ENCODE results near the gene CARD9. TPM values are rescaled to one million over a fixed set of nuclear protein-coding genes. Genes with fewer than 3 reads are reported as not detected.

The CARD9 gene, protein sequence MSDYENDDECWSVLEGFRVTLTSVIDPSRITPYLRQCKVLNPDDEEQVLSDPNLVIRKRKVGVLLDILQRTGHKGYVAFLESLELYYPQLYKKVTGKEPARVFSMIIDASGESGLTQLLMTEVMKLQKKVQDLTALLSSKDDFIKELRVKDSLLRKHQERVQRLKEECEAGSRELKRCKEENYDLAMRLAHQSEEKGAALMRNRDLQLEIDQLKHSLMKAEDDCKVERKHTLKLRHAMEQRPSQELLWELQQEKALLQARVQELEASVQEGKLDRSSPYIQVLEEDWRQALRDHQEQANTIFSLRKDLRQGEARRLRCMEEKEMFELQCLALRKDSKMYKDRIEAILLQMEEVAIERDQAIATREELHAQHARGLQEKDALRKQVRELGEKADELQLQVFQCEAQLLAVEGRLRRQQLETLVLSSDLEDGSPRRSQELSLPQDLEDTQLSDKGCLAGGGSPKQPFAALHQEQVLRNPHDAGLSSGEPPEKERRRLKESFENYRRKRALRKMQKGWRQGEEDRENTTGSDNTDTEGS
- total RNA-seq (2014; rRNA removed), result 0.52 and 1.1 TPM in 2 replicates
- percentile 25 among the genes with signal in this experiment for Bru-seq, nascent RNA
- BruChase-seq, experiment 1, labeled RNA remaining after a 6-hour chase, result percentile 55 among the genes with signal in this experiment
- BruChase-seq, experiment 2, labeled RNA remaining after a 2-hour chase, result percentile 40 among the genes with signal in this experiment
- long read RNA-seq, partial matches to known transcripts, result 2 of 6 reads
- long read RNA-seq, other reads (novel, unspliced or antisense), result 4 of 6 reads

DNA sequence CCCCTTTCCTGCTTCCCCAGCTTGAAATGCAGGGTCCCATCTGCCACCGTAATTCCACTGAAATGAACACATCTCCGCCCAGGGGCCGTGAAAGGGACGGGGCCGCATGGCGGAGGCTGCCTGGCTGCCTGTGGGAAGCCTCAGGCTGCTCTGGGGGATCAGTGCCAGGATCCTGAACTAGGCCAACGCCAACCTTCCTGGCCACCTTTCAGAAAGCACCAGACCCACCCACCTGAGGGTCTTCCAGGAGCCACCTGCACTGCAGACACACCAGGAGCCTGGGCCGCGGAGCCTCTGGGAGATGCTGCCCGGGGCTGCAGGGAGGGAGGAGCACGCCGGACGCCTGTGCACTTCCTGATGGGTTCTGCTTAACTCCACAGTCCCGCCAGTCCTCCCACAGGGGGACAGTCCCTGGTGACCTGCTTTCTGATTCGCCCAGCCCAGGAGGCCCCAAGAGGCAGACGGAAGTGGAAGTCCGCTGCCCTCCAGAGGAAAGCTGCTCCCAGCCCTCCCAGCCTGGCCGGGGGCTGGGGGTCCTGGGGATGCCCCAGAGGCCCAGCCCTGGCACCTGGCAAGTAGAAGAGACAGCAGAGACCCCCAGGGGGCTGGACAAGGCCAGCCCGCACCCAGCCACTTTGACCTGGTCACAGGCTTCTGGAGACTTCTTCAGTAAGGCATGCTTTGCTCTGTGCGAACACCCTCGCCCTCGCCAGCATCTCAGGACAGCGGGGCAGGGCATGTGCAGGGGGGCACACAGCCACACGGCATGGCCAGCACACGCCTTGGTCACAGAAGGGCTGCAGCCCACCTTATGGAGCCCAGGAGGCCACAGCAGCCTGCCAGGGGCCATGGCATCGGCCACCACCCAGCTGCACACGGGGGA lies at the start of gene CARD9:
CARD9 (minus strand) TSS at position 370 of the 883 bp plus-strand sequence. CDS start 1,591 bp downstream, outside the sequence.
- Histone ChIP-seq H3K9ac (ENCODE audit: low read length) (no peak within 1 kb of the TSS), H3K9me2 (replicated peaks; ENCODE audit: low read length) (no peaks in the 10 kb centered on the region), H3K4me3 (ENCODE audit: low read length) (no peak within 1 kb of the TSS), H4K20me1 (ENCODE audit: low read length) (no peaks in the 10 kb centered on the region), H3K9me3 (ENCODE audit: low read length) (no peaks in the 10 kb centered on the region), H3K79me2 (ENCODE audit: low read length) (no peaks in the 10 kb centered on the region), H3K27ac (ENCODE audit: low read length) (no peak within 1 kb of the TSS), H3K4me1 (ENCODE audit: insufficient read depth, low read length) (no peaks in the 10 kb centered on the region), H2AFZ (ENCODE audit: low read length) (no peak within 1 kb of the TSS), H3K36me3 (ENCODE audit: low read depth, low read length) (no peaks in the 10 kb centered on the region), H3K4me2 (ENCODE audit: low read length) (no peak within 1 kb of the TSS), H3K27me3 (ENCODE audit: low read length) (no peaks in the 10 kb centered on the region), H3F3A (ENCODE audit: low read length, unreplicated experiment) (no peaks in the 10 kb centered on the region)
- ATAC-seq (no peak), DNase-seq (no peak)
- BruUV-seq (replicated peaks), result no TSS peak
- TF ChIP-seq, protein P1, sequence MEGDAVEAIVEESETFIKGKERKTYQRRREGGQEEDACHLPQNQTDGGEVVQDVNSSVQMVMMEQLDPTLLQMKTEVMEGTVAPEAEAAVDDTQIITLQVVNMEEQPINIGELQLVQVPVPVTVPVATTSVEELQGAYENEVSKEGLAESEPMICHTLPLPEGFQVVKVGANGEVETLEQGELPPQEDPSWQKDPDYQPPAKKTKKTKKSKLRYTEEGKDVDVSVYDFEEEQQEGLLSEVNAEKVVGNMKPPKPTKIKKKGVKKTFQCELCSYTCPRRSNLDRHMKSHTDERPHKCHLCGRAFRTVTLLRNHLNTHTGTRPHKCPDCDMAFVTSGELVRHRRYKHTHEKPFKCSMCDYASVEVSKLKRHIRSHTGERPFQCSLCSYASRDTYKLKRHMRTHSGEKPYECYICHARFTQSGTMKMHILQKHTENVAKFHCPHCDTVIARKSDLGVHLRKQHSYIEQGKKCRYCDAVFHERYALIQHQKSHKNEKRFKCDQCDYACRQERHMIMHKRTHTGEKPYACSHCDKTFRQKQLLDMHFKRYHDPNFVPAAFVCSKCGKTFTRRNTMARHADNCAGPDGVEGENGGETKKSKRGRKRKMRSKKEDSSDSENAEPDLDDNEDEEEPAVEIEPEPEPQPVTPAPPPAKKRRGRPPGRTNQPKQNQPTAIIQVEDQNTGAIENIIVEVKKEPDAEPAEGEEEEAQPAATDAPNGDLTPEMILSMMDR (conservative IDR thresholded peaks at IDR 0.05; ENCODE audit: low read depth, low read length), result no peak
- no peak for TF ChIP-seq EZH2phosphoT487 (IDR thresholded peaks at IDR 0.05; ENCODE audit: borderline replicate concordance, low read length)
- no peak for TF ChIP-seq EZH2 (IDR thresholded peaks at IDR 0.05; ENCODE audit: low read length, unreplicated experiment)
- intact Hi-C loops (cut with micrococcal nuclease), result no loop called here
- POLR2A ChIA-PET (ENCODE audit: unreplicated experiment), result no interaction called here
- CTCF ChIA-PET, result no interaction called here

DNA sequence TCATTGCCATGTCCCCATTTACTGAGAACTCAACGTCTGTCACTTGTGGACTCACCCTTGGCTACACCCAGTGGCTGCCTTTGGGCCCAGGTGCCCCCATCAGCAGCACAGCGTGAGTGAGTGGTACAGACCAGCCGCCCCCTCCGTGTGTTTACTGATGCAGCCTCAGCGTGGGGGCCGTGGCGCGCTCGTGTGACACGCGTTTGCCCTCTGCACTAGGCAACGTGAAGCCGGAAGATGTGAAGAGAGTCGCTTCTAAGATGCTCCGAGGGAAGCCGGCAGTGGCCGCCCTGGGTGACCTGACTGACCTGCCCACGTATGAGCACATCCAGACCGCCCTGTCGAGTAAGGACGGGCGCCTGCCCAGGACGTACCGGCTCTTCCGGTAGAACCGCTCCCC lies 49.4 kb upstream of the CARD9 start:
- no peaks in the 10 kb centered on the region for H3K4me1 ChIP-seq (ENCODE audit: insufficient read depth, low read length)
- ChIA-PET CTCF (no interaction called here), POLR2A (ENCODE audit: unreplicated experiment) (no interaction called here)
- intact Hi-C loops (cut with micrococcal nuclease), result no loop called here
- no peak overlapping the region for H3K27ac ChIP-seq (ENCODE audit: low read length)
- H3K9me3 ChIP-seq (ENCODE audit: low read length), result no peaks in the 10 kb centered on the region
- no peak for TF ChIP-seq EZH2phosphoT487 (IDR thresholded peaks at IDR 0.05; ENCODE audit: borderline replicate concordance, low read length)
- ATAC-seq (no peak), DNase-seq (no peak)
- no peaks in the 10 kb centered on the region for H3K79me2 ChIP-seq (ENCODE audit: low read length)
- no peaks in the 10 kb centered on the region for H3F3A ChIP-seq (ENCODE audit: low read length, unreplicated experiment)
- H3K4me2 ChIP-seq (ENCODE audit: low read length), result no peak overlapping the region
- H4K20me1 ChIP-seq (ENCODE audit: low read length), result no peaks in the 10 kb centered on the region
- no peaks in the 10 kb centered on the region for H3K9me2 ChIP-seq (replicated peaks; ENCODE audit: low read length)
- H3K4me3 ChIP-seq (ENCODE audit: low read length), result no peak overlapping the region
- no peaks in the 10 kb centered on the region for H3K27me3 ChIP-seq (ENCODE audit: low read length)
- H3K36me3 ChIP-seq (ENCODE audit: low read depth, low read length), result no peaks in the 10 kb centered on the region; the same call in 1 of the 2 replicates
- H3K9ac ChIP-seq (ENCODE audit: low read length), result no peak overlapping the region
- H2AFZ ChIP-seq (ENCODE audit: low read length), result no peak overlapping the region
- BruUV-seq (replicated peaks), result no TSS peak

DNA sequence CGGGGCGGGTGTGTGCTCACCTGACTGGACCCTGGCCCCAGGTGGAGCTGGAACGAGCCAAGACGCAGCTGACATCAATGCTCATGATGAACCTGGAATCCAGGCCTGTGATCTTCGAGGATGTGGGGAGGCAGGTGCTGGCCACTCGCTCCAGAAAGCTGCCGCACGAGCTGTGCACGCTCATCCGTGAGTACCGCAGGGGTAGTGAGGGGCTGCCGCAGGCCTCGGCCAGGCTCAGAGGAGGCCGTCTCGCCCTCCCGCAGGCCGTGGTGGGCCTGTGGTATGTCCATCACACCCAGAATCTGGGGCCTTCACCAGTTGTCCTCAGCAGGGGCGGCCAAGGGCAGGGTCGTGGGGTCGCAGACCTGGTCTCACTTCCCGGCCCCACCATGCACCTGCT lies 48.3 kb upstream of the CARD9 start:
- intact Hi-C loops (cut with micrococcal nuclease), result no loop called here
- no peaks in the 10 kb centered on the region for H3K4me1 ChIP-seq (ENCODE audit: insufficient read depth, low read length)
- no peak overlapping the region for H3K9ac ChIP-seq (ENCODE audit: low read length)
- no peaks in the 10 kb centered on the region for H4K20me1 ChIP-seq (ENCODE audit: low read length)
- ChIA-PET CTCF (no interaction called here), POLR2A (ENCODE audit: unreplicated experiment) (no interaction called here)
- DNase-seq (no peak), ATAC-seq (no peak)
- no peaks in the 10 kb centered on the region for H3K79me2 ChIP-seq (ENCODE audit: low read length)
- no TSS peak for BruUV-seq (replicated peaks)
- no peak overlapping the region for H3K27ac ChIP-seq (ENCODE audit: low read length)
- no peak overlapping the region for H3K4me2 ChIP-seq (ENCODE audit: low read length)
- no peak overlapping the region for H3K4me3 ChIP-seq (ENCODE audit: low read length)
- H2AFZ ChIP-seq (ENCODE audit: low read length), result no peak overlapping the region
- no peaks in the 10 kb centered on the region for H3F3A ChIP-seq (ENCODE audit: low read length, unreplicated experiment)
- H3K27me3 ChIP-seq (ENCODE audit: low read length), result no peaks in the 10 kb centered on the region
- H3K9me2 ChIP-seq (replicated peaks; ENCODE audit: low read length), result no peaks in the 10 kb centered on the region
- no peaks in the 10 kb centered on the region for H3K9me3 ChIP-seq (ENCODE audit: low read length)
- TF ChIP-seq EZH2 (IDR thresholded peaks at IDR 0.05; ENCODE audit: low read length, unreplicated experiment) (no peak), EZH2phosphoT487 (IDR thresholded peaks at IDR 0.05; ENCODE audit: borderline replicate concordance, low read length) (no peak)
- TF ChIP-seq, protein P1 (conservative IDR thresholded peaks at IDR 0.05; ENCODE audit: low read depth, low read length), result no peak
- no peaks in the 10 kb centered on the region; the same call in 1 of the 2 replicates for H3K36me3 ChIP-seq (ENCODE audit: low read depth, low read length)
